ENCODE measurements around the gene CUTA. TPM values are rescaled to one million over a fixed set of nuclear protein-coding genes. Genes with fewer than 3 reads are reported as not detected.

The CUTA gene
- total RNA-seq, 3 donors from 2014 or later (not counting 1 experiment from before 2014, with no cell fraction given), result 166 to 186 (median 184) TPM

GRCh38 chr6:33390173-33390572 lies 27.7 kb downstream of the CUTA start:
- Mint-ChIP-seq H3K27ac (peak overlapping the region; percentile 93), H3K4me1 (peaks cover 25 to 29% of the 10 kb centered on the region in 2 donors), H3K36me3 (no peaks in the 10 kb centered on the region), H3K4me3 (no peak overlapping the region), H3K27me3 (ENCODE audit: low read depth in 2 of 2) (no peaks in the 10 kb centered on the region), H3K9me3 (no peaks in the 10 kb centered on the region)
- Histone ChIP-seq H3K27me3 (ENCODE audit: control insufficient read depth, insufficient read depth, low read length) (no peaks in the 10 kb centered on the region), H3K9me3 (ENCODE audit: control insufficient read depth, insufficient read depth, low read length) (no peaks in the 10 kb centered on the region), H3K4me1 (ENCODE audit: control insufficient read depth, insufficient read depth, low read length) (peaks cover 18% of the 10 kb centered on the region), H3K4me3 (ENCODE audit: low read length) (no peak overlapping the region), H3K36me3 (ENCODE audit: control insufficient read depth, insufficient read depth, low read length) (no peaks in the 10 kb centered on the region), H3K27ac (ENCODE audit: low read length) (peak overlapping the region; percentile 81)
- intact Hi-C loops (cut with micrococcal nuclease), result loop anchor here (2.0 kb wide), 2 partner anchors 29 to 37 kb away; partner anchors contain the start of gene CUTA
- DNase-seq, result no peak
- WGBS (ENCODE audit: insufficient coverage), result no CpG with 5 or more reads among the region's 2 CpGs
- no peak for ATAC-seq
- TF ChIP-seq, protein P1, sequence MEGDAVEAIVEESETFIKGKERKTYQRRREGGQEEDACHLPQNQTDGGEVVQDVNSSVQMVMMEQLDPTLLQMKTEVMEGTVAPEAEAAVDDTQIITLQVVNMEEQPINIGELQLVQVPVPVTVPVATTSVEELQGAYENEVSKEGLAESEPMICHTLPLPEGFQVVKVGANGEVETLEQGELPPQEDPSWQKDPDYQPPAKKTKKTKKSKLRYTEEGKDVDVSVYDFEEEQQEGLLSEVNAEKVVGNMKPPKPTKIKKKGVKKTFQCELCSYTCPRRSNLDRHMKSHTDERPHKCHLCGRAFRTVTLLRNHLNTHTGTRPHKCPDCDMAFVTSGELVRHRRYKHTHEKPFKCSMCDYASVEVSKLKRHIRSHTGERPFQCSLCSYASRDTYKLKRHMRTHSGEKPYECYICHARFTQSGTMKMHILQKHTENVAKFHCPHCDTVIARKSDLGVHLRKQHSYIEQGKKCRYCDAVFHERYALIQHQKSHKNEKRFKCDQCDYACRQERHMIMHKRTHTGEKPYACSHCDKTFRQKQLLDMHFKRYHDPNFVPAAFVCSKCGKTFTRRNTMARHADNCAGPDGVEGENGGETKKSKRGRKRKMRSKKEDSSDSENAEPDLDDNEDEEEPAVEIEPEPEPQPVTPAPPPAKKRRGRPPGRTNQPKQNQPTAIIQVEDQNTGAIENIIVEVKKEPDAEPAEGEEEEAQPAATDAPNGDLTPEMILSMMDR (IDR thresholded peaks at IDR 0.05), result no peak

DNA sequence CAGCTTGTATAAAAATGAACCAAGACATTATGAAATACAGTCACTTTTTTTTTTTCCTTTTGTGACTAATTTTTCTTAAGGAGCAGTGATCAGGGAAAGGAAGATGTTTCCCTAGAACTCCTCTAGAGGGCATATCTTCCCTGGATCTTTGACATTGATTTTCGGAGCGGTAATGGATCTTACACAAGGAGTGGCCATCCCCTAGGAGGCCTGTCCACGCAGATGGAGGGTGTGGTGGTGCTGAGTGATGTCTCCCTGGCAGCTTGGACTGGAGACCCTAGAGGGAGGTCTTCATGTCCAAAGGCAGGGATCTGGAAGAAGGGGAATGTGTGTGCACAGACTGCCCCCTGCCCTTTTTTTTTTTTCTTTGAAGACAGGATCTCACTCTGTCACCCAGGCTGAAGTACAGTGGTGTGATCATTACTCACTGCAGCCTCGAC lies 33.3 kb downstream of the CUTA start:
- no peak overlapping the region for H3K4me3 ChIP-seq (ENCODE audit: low read length)
- no peaks in the 10 kb centered on the region for H3K9me3 ChIP-seq (ENCODE audit: control insufficient read depth, insufficient read depth, low read length)
- no peak for ATAC-seq
- H3K27ac ChIP-seq (ENCODE audit: low read length), result no peak overlapping the region
- WGBS (ENCODE audit: insufficient coverage), result 81% methylated on average over 4 of the region's 4 CpGs
- intact Hi-C loops (cut with micrococcal nuclease), result no loop called here
- no peaks in the 10 kb centered on the region for H3K36me3 ChIP-seq (ENCODE audit: control insufficient read depth, insufficient read depth, low read length)
- no peaks in the 10 kb centered on the region for H3K27me3 Mint-ChIP-seq (ENCODE audit: low read depth in 2 of 2)
- no peaks in the 10 kb centered on the region for H3K9me3 Mint-ChIP-seq
- TF ChIP-seq, protein P1 (IDR thresholded peaks at IDR 0.05), result no peak
- H3K4me1 ChIP-seq (ENCODE audit: control insufficient read depth, insufficient read depth, low read length), result no peaks in the 10 kb centered on the region
- H3K4me1 Mint-ChIP-seq, result no peaks in the 10 kb centered on the region
- no peak for DNase-seq
- no peak overlapping the region for H3K27ac Mint-ChIP-seq
- H3K27me3 ChIP-seq (ENCODE audit: control insufficient read depth, insufficient read depth, low read length), result no peaks in the 10 kb centered on the region
- H3K4me3 Mint-ChIP-seq, result no peak overlapping the region
- no peaks in the 10 kb centered on the region for H3K36me3 Mint-ChIP-seq

DNA sequence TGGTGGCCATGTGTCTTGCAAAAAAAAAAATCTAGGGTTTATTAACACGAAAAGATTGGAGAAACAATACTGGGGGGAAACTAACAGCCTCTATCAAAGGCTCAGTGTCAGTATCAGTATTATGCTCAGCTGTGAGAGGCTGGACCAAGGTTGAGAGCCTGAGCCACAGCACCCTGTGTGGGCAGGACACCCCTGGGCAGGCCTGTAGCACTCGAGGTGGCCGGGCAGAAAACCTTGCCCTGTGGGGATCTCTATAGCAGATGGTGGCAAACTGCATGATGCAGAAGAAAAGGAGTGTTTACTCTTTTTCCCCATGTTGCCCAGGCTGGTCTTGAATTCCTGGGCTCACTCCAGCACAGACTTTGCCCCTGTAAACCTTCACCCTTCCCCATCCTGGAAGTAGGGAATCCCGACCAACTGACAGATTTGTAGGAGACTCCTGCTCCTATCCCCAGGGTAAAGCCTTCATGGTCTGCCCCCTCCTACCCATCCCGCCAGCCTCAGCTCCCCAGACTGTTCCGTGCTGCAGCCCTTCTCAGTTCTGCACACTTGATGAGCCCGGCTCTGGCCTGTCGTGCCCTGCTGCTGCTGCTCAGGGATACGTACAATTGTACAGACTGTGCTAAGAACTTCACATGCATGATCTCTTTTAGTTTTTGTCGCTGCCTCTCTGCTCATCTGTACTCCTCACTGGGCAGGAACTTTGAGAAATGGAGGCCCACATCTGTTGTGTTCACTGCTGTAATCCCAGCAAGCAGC lies 34.3 kb downstream of the CUTA start:
- H3K27ac ChIP-seq (ENCODE audit: low read length), result no peak overlapping the region
- H3K9me3 ChIP-seq (ENCODE audit: control insufficient read depth, insufficient read depth, low read length), result no peaks in the 10 kb centered on the region
- Mint-ChIP-seq H3K4me1 (no peaks in the 10 kb centered on the region), H3K27me3 (ENCODE audit: low read depth in 2 of 2) (no peaks in the 10 kb centered on the region), H3K9me3 (no peaks in the 10 kb centered on the region), H3K36me3 (no peaks in the 10 kb centered on the region), H3K27ac (no peak overlapping the region), H3K4me3 (no peak overlapping the region)
- DNase-seq, result no peak
- H3K4me3 ChIP-seq (ENCODE audit: low read length), result no peak overlapping the region
- no peaks in the 10 kb centered on the region for H3K36me3 ChIP-seq (ENCODE audit: control insufficient read depth, insufficient read depth, low read length)
- TF ChIP-seq, protein P1 (IDR thresholded peaks at IDR 0.05), result no peak
- WGBS (ENCODE audit: insufficient coverage), result 76% methylated on average over 9 of the region's 10 CpGs
- peak in 1 of 3 donors; percentile 24 for ATAC-seq
- intact Hi-C loops (cut with micrococcal nuclease), result no loop called here
- no peaks in the 10 kb centered on the region for H3K27me3 ChIP-seq (ENCODE audit: control insufficient read depth, insufficient read depth, low read length)
- H3K4me1 ChIP-seq (ENCODE audit: control insufficient read depth, insufficient read depth, low read length), result no peaks in the 10 kb centered on the region

Data from natural killer cell (primary cell).